T-helper 1 cell (primary cell): Measurements from ENCODE around the gene CAMTA1.

ENCODE experiments used
- DNase-seq, 5 donors: peaks; one replicate each; pipeline ENCODE4 v3.0.0-alpha.2; 2012 to 2020

CAMTA1 gene

DNA sequence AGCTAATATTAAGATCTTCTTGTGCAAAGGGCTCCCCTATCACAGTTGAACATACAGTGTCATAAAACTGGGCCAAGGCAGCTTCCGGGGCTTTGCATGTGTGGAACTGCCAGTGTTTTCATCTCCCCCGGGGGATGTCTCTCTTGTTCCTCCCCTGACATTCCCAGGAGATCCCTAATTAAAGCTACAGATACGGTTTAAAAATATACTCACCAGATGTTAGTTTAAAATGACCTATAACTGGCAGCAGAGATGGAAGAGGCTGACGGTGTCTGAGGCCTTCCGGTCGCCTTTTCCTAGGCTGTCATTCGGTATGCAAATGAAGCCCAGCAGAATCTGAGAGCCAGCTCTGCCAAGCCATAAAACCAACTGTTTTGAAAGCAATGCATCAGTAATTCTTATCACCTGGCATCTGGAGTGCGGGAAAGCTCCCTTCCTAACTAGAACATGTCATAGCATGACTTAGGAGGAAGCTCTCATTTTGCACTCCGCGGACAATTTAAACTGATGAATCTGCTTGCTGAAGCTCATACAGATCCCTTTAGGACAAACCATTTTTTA is 549.3 kb downstream of the CAMTA1 start:
- no peak for DNase-seq

DNA sequence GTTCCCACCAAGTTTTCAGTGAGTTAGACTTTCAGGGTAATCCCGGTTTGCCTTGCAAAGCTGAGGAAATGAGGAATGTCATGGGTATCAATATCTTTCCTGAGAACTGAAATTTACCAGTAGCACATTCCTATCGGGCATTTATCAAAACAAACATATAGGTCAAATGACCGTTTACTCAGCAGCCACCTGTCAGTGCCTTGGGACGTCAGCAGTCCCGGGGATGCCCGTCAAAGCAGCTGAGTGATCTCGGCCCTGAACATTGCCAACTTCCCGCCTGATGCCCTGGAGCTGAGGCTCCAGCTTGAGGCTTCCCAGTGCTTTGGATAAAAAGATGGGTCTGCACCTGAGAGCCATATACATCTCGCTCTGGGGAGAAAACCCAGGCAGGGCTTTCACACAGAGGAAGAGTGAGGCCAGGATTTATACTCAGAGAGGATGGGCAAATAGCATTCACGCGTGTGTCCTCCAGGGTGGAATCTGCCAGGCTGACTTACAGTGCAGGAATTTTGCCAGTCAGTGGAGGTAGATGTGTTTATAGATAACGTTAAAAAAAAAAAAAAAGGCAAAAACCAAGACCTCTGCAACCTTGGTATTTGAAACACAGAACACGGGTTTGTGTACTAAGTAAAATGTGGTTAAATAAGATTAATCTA is 550.1 kb downstream of the CAMTA1 start:
- no peak for DNase-seq

DNA sequence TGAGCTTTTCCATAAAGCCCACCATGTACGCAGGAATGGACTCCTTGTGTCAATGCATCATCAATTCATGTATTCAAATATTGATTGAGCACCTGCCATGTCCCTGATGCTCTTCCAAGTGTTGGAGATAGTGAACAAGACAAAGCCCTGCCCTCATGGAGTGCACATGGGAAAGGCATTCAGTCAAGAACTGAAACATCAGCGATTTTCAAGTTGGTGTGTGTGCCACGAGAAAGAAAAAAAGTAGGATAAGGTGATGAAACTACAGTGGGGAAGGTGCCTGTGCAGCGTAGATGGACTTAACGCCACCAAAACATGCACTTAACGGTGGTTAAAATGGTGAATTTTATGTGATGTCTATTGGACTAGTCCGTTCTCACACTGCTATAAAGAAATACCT is 553.2 kb downstream of the CAMTA1 start:
- DNase-seq = no peak

DNA sequence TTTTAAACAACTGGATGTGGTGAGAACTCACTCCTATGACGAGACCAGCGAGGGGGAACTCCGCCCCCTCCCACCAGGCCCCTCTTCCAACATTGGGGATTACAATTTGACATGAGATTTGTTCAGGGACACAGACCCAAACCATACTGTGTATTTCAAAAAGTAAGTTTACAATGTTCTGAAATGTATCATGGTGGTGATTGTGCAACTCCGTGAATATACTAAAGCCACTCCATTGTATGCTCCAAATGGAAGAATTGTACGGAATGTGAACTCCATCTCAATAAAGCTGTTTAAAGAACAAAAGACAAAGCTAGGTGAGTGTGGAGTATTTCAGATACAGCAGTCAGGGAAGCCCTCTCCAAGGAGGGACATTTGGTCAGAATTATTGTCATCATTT is 553.8 kb downstream of the CAMTA1 start:
- no peak for DNase-seq

DNA sequence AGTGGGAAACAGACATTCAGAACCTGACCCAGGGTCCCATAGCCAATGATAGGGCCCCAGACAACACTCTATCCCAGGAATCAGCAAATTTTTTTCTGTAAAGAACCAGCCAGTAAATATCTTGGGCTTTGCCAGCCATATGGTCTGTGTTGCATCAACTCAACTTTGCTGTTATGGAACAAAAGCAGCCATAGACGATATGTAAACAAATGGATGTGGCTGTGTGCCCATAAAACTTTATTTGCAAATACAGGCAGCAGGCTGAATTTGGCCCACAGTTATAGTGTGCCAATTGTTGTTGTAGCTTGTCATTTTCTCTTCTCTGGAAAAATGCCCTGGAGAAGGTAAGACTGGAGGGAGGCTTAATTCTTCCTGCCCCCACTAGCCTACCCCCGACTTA is 554.7 kb downstream of the CAMTA1 start:
- no peak for DNase-seq

DNA sequence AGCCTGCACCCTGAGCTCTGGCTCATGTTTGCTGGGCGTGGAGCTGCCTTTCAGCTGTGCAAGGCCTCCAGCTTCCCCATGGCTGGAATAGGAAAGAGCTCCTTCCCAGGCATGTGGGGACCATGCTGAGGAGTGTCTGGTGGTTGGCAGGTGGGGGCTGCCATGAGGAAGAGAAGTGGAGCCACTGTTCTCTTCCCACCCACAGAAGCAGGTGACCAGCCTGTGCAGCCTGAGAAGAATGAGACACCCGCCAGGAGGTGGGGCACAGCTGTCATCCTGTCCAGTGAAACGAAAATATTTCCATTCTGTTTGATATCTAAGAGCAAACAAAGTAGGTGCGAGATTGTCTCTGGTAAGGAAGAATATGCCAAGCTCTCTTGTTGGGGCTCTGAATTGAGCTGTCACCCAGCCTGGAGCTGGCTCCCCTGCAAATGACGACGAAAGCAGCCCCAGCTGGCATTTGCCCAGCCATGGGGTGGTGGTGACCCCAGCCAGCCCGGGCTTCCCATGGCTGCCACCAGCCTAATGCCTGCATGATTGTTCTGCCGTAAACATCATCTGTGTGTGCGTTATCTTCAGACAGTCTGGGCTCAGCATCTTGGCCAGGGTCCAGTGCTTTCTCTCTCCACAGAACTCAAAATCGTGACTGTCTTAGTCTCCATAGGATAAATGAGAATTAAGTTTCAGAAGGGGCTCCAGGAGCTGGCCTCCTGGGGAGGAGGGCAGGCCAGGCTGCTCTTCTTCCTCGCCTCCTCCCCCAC is 556.1 kb downstream of the CAMTA1 start:
- no peak for DNase-seq

DNA sequence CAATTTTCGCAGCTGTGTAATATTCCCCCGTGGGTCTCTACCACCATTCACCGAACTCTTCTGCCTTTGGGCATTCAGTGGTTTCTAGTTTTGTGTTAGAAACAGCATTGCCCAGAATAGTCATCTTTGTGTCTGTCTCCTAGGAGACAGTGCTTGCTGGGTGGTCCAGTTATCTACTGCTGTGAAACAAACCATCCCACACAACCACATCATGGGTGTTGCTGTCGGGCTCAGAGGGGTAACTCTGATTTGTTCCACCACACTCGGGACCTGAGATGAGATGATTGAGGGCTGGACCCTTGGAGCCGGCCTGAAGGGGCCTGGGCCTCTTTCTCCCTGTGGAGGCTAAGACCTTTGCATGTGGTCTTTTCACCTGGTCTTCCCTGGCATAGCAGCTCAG is 558.6 kb downstream of the CAMTA1 start:
- DNase-seq = no peak

DNA sequence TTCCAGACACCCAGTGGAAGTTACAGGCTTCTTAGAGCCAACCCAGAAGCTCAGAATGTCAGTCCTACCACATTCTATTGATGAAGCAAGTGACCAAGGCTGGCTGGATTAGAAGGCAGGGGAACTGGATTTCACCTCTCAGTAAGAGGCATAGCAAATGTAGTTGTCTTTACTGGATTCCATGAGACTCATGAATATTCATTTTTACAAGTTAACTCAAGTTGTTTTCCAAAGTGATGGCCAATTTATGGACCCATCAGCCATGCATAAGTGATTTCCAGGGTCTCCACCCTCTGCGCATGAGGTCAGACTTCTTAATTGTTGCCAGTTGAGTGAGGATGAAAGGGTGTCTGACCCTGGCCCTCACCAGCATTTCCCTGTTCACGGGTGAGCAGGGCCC is 559.0 kb downstream of the CAMTA1 start:
- no peak for DNase-seq

DNA sequence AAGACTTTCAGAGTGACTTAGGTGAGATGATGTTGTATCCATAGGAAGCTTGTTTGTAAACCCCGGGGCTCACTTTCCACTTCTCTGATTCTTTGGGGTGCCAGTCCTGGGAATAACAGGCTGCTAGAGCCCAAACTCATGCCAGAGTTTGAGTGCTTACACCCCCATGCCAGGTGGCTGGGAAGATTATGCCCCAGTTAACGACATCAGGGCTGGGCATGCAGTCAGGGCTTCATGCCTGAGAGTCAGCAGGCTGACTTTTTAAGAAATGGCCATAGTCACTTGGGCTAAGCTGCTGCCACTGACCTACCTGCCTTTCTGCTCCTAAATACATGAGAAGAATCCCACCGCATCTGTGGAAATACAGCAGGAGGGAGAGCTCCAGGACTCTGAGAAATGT is 560.3 kb downstream of the CAMTA1 start:
- DNase-seq = no peak

DNA sequence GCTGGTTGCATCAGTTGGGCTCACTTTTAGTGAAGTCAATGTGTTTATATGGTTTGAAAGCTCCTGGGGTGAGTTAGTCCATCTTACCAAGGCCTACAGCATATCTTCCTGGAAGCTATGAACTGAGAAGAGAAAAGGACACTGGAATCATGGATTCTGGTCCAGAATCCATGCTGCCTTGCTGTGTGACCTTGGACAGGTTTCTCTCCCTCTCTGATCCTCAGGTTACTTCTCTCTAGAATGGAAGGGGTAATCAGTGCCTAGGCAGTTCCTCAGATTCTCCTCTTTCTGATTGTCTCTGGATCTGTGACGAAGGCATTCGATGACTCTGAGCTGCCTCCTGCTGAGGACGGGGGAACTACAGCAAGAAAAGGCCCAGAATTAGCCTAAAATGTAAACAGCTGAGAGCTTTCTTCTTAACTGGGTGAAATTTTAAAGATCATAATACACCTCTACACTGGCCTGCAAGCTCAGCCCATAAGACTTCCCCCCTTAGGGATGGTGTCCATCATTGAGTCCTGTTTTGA is 560.9 kb downstream of the CAMTA1 start:
- DNase-seq = no peak

DNA sequence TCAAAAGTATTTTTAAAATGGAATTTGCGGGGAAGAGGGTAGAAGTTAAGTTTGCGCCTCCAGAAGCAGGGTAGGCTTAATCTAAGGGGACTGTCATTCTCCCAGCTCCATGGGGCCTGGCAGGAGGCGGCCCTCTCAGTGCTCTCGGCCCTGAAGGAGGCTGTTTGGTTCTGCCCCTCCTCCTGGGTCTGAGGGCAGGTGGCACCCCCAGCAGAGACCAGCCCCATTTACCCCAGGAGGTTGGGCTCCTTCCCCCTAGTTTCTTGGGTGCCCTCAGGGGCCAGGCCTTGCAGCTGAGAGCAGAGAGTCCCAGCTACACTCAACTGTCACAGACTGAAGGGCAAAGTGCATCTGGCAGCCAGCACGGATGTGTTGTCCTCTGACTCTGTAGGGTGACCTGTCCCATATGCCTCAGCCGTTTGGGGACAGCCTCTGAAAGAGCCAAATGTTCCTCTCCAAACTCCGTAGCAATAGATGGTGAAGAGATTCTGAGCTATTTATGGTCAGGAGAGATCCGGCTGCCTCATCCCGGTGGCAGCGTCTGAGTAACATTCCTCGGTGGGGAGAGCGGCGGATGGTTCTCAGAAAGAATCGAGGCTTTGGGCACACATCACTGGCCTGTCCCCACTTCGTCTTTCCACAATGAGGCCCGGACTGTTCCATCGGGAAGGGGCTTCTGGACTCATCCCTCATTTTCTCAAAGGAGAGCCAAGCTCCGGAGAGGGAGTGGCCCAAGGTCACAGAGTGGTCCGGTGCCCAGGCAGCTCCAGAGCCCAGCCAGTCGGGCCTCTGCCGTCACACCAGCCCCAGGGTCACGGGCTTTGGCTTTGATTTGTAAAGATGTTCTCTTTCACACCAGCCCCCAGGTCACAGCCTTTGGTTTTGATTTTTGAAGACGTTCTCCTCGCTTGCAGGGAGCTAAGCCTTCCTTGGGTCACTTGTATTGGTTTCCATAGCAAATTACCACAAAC is 561.6 kb downstream of the CAMTA1 start:
- DNase-seq = no peak

DNA sequence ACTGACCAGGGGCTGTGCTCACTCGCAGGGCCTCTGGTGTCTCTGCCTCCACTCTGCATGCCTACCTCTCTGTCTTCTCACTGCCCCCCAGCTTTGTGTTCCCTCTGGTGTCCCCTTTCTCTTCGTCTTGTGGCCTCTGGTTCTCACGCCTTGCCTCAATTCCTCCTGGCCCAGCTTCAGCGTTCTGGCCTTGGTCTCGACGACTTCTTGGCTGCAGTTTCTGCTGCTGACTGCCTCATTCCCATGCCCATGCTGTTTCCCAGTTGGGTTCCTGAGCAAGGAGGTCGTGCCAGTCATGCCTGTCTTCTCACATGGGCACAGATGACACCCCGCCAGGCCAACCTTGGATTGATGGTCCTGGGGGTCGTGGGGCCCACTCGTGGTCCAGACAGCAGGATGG is 562.8 kb downstream of the CAMTA1 start:
- no peak for DNase-seq

DNA sequence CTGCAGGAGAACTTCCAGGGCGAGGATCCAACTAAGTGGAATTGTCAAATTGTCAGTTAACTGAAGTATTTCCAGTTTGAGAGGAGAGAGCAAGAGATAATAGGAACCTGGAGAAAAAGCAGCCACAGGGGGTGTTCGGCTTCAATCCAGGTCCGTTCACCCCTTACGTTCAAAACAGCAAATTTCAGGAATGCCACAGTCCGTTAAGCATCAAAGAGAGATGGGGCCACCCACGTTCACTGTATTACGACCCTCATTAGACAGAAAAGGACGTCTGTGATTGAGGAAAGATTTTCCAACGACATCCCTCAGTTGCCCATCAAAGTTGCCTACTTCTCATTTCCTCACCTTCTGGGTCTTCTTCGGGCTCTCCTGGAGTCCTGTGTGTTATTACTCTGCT is 563.3 kb downstream of the CAMTA1 start:
- DNase-seq = no peak

DNA sequence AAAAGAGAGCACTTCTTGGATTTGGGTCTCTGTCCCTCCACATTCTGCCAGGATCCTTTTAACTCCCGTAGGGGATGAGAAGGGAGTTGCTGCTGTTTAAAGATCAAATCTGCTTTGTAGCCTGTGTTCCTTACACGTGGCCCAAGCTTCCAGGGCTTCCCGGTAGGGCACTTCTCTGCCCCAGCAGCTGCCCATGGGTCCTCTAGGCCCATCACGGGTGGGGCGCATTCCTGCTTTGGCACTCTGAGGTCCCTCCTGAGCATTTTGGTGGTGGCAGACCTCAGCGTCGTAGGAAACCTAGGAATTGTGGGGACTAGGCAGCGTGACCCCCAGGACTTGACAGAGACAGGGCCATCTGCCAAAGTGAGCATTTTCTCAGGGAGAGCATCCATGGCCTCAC is 565.5 kb downstream of the CAMTA1 start:
- DNase-seq = no peak

DNA sequence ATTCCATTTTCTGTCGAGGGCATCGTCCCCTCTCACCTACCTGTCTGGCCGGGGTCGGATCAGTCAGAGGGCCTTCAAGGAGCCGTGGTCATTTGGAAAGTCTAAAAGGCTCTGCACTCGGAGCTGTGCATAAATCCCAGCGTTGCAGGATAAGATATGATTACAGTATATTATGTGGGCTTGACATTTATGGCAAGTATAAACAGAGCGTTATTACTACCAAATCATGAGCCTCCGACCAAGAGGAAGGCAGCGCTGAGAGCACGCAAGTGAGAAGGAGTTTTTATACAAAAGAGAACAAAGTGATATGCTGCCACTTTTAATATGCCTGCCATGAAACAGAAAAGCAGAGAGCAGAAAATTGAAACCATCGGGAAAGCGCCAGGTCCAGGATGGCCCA is 566.4 kb downstream of the CAMTA1 start:
- DNase-seq = no peak

DNA sequence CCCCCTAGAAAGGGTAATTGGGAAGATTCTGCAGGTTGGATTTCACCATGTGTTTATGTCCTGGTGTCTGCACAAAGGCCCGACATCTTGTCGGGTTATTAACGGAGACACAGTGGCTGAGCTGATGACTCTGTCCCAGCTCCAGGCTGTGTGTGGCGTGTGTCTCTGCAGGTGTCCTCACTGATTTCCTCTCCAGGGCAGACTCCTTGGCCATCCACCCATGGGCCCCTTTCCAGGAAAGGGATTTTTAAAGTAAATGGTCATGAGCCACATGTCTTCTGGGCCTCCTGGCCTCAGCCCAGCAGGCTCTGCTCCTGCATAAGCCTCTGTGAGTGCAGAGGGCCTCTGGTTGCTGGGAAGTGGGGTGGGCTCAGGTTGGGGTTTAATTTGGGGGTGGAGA is 567.1 kb downstream of the CAMTA1 start:
- DNase-seq = no peak

DNA sequence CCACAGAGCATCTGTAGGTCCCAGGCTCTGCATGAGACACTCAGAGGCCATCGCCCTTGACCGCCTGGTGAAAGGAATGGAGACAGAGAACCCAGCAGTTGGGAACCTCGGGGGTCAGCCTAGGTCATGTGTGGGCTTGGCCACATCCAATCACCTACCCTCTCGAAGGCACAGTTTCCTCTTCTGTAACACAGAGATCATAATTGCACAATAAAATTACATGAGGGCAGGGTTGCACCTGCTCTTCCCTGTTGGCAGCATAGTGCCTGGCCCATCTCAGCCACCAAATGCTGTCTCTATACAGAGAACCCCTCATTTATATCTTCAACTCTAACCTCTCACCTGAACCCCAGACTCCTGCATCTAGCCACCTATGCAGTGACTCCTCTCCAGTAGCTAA is 567.7 kb downstream of the CAMTA1 start:
- no peak for DNase-seq

DNA sequence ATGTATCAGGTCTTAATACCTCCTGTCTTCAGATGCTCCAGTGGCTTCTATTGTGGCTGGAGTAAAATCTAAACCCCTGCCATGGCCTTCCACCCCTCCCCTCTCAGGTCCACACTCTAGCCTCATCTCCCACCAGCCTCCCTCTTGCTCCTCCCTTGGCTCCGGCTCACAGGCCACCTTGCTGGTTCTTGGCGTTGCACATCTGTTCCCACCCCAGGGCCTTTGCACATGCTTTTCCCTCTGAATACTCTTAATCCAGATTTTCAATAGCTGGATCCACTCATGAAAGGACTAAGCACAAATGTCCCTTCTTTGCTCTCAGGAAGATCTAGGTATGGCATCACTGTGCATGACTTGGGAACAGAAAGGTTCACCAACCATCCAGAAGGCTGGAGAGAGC is 570.4 kb downstream of the CAMTA1 start:
- no peak for DNase-seq

DNA sequence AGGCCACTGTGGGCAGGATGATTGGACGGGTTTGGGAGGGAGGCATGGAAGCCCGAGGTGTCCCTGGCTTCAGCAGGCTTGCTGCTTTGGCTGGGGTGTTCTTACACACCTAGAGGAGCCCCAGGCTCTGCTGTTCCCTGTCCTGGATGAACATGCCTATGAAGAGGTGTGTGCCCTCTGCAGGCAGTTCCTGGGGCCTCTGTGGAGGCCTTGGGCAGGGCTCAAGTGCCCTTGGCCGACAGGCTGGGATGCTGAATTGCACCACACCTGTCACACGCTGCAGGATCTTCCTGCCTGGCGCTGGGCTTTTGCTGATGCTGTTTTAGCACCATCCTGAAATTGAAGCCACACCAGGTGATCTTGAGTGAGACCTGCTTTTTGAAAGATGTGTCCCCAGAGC is 570.8 kb downstream of the CAMTA1 start:
- no peak for DNase-seq

DNA sequence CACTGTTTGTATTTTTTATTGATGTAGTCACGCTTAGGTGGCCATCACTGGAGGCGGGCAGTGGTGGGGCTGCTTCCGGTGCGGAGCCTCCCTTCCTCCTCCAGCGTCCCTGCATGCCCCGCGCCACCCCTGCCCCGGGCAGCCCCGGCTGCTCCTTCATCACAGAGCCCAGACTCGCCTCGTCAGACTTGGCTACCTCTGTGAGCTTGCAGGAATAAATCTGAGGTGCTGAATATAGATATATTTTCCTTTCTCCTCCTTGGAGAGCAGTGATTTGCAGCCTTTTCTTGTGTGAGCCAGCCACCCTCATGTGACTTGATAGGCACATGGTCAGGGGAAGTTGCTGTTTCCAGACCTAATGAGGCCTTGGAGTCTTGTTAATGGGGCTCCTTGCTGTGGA is 573.2 kb downstream of the CAMTA1 start:
- DNase-seq = no peak

DNA sequence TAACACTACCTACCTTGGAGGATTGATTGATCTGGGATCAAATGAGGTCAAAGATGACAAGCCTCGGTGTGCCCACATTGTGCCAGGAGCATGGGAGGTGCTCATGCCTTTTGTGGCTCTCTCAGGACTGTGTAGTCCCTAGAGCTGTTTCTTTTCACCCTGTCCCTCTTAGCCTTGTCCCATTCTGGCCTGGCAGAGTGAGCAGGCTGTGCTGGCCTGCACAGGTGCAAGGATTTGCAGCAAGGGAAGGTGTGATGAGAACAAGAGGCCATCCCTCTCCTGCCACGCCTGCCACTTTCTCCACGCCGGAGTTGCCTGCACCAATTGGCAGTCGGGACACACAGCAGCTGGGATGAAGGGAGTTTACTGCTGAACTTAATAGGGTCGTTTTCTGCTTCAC is 575.3 kb downstream of the CAMTA1 start:
- no peak for DNase-seq

DNA sequence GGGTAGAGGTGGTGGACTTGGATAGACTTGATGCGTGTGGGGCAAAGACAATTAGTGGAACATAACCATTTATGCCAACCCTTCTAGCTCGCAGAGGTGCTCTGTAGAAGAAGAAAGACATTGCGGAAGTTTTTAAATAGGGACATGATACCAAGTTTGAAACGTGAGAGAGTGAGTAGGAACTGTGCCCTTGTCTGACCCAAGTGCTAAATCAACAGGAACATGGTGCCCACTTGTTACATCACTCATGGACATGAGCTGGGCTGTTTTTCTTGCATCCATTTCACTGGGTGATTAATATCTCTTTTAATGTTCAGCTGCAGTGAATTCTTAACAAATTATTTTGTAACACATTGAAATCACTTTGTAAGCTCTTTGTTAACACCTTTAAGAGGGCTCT is 577.7 kb downstream of the CAMTA1 start:
- no peak for DNase-seq

DNA sequence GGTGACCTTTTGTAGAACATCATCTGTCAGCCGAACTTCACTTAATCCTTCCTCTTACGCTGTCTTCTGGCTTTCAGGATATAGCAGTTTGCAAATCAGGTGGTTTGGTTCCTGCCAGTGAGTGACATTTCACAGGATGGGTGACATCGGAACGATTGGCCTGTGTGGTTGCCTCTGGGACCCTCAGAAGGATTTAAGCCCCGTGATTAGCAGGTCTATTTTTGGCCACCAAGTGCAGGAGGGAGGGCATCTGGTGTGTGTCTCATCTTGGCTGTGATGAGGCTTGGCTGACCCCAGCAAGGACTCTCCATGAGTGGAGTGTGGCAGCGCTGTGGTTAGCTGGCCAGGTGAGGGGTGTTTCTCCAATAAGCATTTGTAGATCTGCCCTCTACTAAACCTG is 578.2 kb downstream of the CAMTA1 start:
- DNase-seq = no peak
